ENCODE measurements around the gene ST6GALNAC4. TPM values are rescaled to one million over a fixed set of nuclear protein-coding genes. Genes with fewer than 3 reads are reported as not detected.

ST6GALNAC4 gene
- total RNA-seq, 4 donors from 2014 or later, result 20.3 to 44.8 (median 35.9) TPM

DNA sequence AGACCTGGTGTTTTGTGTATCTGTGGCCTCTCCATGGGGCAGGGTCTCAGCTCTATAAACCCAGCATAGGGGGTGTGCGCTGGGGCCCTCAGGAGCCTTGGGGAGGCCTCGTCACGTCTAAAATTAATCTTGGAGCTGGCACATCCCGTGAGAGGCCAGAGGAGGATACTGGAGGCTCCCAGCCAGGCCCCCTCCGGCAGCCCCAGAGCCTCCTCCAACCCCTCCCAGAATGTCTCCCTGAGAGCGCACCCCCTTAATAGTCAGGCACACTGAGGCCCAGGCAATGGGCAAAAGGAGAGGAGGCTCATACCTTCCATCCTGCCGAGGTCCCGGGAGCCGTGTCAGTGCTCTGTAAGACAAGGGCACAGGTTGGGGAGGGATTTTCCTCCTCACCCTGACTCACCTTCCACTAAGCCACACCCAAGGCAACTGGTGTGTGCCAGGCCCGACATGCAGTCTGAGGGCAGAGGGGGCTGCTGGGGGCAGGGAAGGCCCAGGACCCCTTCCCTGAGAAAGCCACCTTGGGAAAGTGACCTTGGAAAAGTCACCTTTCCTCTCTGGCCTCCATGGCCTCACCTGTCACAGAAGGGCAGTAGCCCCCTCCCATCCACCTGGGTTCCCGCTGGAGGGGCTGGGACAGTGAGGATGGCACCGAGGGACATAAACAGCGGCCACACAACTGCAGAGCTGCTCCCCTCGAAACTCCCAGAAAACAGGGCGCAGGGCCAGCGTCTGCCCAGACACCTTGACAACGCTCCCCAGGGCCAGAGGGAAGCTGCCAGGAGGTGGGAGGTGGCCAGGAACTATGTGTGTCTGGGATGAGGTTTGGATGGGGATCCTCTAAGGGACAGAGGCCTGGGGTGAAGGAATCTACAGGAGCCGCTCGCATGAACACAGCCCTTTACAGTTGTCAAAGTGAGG, 42.3 kb downstream of the ST6GALNAC4 start:
- H3K4me3 ChIP-seq, result peak overlapping the region in 2 of 4 donors; percentile 11 to 35
- peaks cover 49 to 67% (median 58%) of the 10 kb centered on the region in 4 donors for H3K4me1 ChIP-seq
- intact Hi-C loops (cut with DNase I), result loop anchor here (2.0 to 5.0 kb wide), 3 partner anchors 46 to 137 kb away; partner anchors contain the start of genes CDK9 and TOR2A
- peak overlapping the region; percentile 80 to 91 (median 86) for H3K27ac ChIP-seq (replicated peaks in 1 of 4)
- no peaks in the 10 kb centered on the region for H3K27me3 ChIP-seq
- H3K9me3 ChIP-seq, result no peaks in the 10 kb centered on the region
- 54% methylated on average over 6 of the region's 19 CpGs for WGBS
- no peak for DNase-seq (ENCODE audit: extremely low spot score)
- TF ChIP-seq, protein P1, sequence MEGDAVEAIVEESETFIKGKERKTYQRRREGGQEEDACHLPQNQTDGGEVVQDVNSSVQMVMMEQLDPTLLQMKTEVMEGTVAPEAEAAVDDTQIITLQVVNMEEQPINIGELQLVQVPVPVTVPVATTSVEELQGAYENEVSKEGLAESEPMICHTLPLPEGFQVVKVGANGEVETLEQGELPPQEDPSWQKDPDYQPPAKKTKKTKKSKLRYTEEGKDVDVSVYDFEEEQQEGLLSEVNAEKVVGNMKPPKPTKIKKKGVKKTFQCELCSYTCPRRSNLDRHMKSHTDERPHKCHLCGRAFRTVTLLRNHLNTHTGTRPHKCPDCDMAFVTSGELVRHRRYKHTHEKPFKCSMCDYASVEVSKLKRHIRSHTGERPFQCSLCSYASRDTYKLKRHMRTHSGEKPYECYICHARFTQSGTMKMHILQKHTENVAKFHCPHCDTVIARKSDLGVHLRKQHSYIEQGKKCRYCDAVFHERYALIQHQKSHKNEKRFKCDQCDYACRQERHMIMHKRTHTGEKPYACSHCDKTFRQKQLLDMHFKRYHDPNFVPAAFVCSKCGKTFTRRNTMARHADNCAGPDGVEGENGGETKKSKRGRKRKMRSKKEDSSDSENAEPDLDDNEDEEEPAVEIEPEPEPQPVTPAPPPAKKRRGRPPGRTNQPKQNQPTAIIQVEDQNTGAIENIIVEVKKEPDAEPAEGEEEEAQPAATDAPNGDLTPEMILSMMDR (IDR thresholded peaks at IDR 0.05), result no peak
- TF ChIP-seq POLR2AphosphoS5 (IDR thresholded peaks at IDR 0.05), result no peak
- no peak for TF ChIP-seq EP300 (IDR thresholded peaks at IDR 0.05)
- TF ChIP-seq POLR2A (IDR thresholded peaks at IDR 0.05; ENCODE audit: low read depth), result no peak
- H3K36me3 ChIP-seq, result peaks cover 0 to 32% (median 28%) of the 10 kb centered on the region in 4 donors

DNA sequence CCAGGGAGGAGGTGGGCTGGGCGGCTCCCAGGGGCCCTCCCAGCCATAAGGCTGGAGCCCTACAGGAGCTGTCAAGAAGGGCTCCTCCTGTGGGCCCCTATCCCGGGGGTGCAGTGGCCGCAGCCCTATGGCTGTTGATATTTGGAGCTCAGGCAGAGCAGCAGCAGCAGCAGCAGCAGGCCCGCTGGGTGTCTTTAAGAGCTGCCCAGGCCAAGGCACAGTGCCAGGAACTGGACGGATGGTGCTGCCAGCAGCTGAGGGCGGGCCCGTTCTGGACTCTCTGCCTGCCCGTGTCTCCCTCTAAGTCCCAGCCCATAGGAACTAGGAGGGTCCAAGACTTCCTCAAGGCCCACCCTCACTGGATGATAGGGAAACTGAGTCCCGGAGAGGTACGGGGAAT, 43.0 kb downstream of the ST6GALNAC4 start:
- H3K4me1 ChIP-seq, result peaks cover 54 to 70% (median 62%) of the 10 kb centered on the region in 4 donors
- no peak for TF ChIP-seq POLR2A (IDR thresholded peaks at IDR 0.05; ENCODE audit: low read depth)
- peak in 1 of 2 donors; percentile 19 for TF ChIP-seq POLR2AphosphoS5 (IDR thresholded peaks at IDR 0.05)
- intact Hi-C loops (cut with DNase I), result loop anchor here (2.0 to 5.0 kb wide), 3 partner anchors 47 to 137 kb away; partner anchors contain the start of genes CDK9 and TOR2A
- WGBS, result 38% methylated on average over 6 of the region's 10 CpGs
- no peaks in the 10 kb centered on the region for H3K27me3 ChIP-seq
- peak overlapping the region; percentile 80 to 91 (median 86) for H3K27ac ChIP-seq (replicated peaks in 1 of 4)
- peak overlapping the region in 2 of 4 donors; percentile 11 to 35 for H3K4me3 ChIP-seq
- no peaks in the 10 kb centered on the region for H3K9me3 ChIP-seq
- peaks cover 0 to 38% (median 32%) of the 10 kb centered on the region in 4 donors for H3K36me3 ChIP-seq
- DNase-seq (ENCODE audit: extremely low spot score), result no peak

- peaks cover 2 to 44% (median 38%) of the 10 kb centered on the region in 4 donors for H3K36me3 ChIP-seq
- TF ChIP-seq POLR2A (IDR thresholded peaks at IDR 0.05; ENCODE audit: low read depth) (no peak), EP300 (IDR thresholded peaks at IDR 0.05) (no peak), POLR2AphosphoS5 (IDR thresholded peaks at IDR 0.05) (no peak)
- TF ChIP-seq, protein P1 (IDR thresholded peaks at IDR 0.05), result no peak
- H3K27me3 ChIP-seq, result no peaks in the 10 kb centered on the region
- H3K27ac ChIP-seq (replicated peaks in 1 of 4), result peak overlapping the region; percentile 80 to 91 (median 86)
- intact Hi-C loops (cut with DNase I), result loop anchor here (5.0 kb wide), 2 partner anchors 86 to 136 kb away; partner anchors contain the start of genes CDK9 and TOR2A
- 49% methylated on average over 13 of the region's 19 CpGs for WGBS
- no peaks in the 10 kb centered on the region for H3K9me3 ChIP-seq
- DNase-seq (ENCODE audit: extremely low spot score), result no peak
- no peak overlapping the region for H3K4me3 ChIP-seq
- H3K4me1 ChIP-seq, result peaks cover 57 to 69% (median 61%) of the 10 kb centered on the region in 4 donors
These were observed 43.6 kb downstream of the ST6GALNAC4 start for GRCh38 chr9:127873223-127873691.

- H3K27ac ChIP-seq (replicated peaks in 1 of 4), result peak overlapping the region in 1 of 4 donors; percentile 84
- intact Hi-C loops (cut with DNase I), result loop anchor here (5.0 kb wide), 2 partner anchors 85 to 135 kb away; partner anchors contain the start of genes CDK9 and TOR2A
- H3K36me3 ChIP-seq, result peaks cover 9 to 51% (median 45%) of the 10 kb centered on the region in 4 donors
- H3K4me3 ChIP-seq, result no peak overlapping the region
- no peak for DNase-seq (ENCODE audit: extremely low spot score)
- H3K9me3 ChIP-seq, result no peaks in the 10 kb centered on the region
- TF ChIP-seq EP300 (IDR thresholded peaks at IDR 0.05) (no peak), POLR2AphosphoS5 (IDR thresholded peaks at IDR 0.05) (no peak), POLR2A (IDR thresholded peaks at IDR 0.05; ENCODE audit: low read depth) (no peak)
- TF ChIP-seq, protein P1 (IDR thresholded peaks at IDR 0.05), result no peak
- H3K4me1 ChIP-seq, result peaks cover 51 to 68% (median 57%) of the 10 kb centered on the region in 4 donors
- no peaks in the 10 kb centered on the region for H3K27me3 ChIP-seq
- WGBS, result 90% methylated on average over 17 of the region's 20 CpGs
These were observed 44.2 kb downstream of the ST6GALNAC4 start for GRCh38 chr9:127872369-127873222.

Data from esophagus muscularis mucosa (tissue), 4 donors.